HG03280 (cell line): ENCODE measurements around the gene PLEKHB1.

Source experiments
- ATAC-seq: cut with Tn5 transposase; IDR thresholded peaks from one replicate; pipeline ENCODE4 v1.9.1; 2021; ENCODE audit warnings: mild to moderate bottlenecking, moderate library complexity; ENCODE audit not compliant: unreplicated experiment

PLEKHB1 gene, protein sequence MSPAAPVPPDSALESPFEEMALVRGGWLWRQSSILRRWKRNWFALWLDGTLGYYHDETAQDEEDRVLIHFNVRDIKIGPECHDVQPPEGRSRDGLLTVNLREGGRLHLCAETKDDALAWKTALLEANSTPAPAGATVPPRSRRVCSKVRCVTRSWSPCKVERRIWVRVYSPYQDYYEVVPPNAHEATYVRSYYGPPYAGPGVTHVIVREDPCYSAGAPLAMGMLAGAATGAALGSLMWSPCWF

DNA sequence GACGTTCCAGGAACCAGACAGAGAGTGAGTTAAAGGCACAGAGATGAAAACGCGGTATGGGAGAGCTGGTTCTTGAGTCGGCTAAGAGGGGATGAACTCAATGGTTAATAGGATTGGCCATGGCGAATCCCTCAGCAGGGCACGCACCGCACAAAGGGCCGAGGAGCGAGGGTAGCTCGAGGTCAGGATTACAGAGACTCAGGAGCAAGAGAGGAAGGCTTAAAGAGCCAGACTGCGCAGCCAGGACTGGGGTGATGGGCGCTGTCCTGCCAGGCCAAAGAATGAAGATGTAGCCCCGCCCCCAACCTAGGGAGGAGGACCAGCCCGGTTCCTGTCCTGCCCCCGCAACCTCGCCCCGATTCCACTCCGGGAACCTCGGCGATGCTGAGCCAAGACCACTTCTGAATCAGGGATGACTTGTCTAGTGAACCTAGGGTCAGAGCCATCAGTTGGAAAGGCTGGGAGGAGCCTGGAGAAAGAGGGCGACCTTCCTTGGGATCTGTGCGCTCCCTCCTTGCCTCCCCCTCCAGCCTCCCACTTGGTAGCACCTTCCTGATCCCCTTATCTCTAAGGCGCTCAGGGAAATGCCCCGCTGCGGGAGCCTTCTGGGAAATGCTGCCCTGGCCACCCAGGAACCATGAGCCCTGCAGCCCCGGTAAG is at the start of gene PLEKHB1:
PLEKHB1 (plus strand) TSS at position 610 of the 660 bp plus-strand sequence; CDS start at position 638, 28 bp downstream.
- ATAC-seq, result no peak

DNA sequence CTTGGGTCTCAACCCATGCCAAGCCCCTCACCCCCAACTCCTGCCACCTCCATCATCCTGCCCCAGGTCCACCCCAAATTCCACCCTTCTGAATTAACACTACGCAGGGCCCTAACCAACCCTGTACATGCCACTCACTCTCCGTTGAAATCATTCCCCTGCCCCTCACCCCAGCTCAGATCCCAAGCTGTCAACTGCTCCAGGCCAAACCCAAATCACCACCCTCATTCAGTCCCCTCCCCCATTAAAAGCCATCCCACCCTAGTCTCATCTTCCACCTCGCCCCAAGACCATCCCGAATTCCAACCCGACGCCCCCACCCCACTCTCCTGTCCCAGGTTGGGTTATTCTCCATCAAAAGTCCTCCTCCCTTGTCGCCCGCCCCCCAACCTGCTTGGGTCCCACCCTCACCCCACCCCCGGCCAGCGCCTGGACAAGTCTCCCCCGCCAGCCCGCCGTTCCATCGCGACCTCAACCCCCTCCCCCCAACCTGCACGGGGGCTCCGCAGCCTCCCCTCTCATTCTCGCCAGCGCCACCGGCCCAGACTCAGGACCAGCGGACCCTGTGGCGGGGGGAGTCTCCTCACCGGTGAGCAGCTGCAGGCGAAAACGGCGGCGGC is 48.9 kb upstream of the PLEKHB1 start:
- ATAC-seq, result no peak

DNA sequence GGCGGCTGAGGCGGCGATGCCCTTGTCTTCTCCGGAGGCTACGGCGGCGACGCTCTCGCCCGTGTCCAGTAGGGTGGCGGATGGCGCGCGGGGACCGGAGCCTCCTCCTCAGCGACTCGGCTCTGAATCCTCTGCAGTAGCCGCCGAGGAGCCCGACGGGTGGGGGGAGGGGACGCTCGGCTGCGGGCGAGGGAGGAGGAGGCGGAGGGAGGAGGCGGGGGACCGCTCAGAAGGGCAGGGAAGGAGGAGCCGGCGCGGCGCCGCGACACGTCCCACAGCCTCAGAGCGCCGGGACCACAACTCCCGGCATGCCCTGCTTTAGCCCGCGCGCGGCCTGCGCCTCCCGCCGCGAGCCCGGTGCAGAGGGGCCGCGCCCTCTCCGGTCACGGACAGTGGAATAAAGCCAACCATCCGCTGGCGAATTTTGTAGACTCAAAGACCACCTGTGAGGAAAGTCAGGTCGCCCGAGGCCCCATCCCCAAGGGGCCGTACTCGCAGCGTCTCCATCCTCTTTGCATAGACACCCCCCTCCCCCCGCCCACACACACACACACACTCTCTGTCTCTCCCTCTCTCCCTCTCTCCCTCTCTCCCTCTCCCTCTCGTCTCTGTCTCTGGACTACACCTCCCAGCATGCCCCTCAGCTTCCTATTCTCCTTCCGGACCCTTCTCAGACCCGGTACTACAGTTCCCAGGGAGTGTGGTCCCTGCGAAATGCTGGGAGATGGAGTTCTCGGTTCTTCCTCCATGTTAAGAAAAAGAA is 48.2 kb upstream of the PLEKHB1 start, which contains the start of gene FAM168A:
FAM168A (minus strand) TSS at position 157 of the 763 bp plus-strand sequence. CDS start 129,638 bp downstream, outside the sequence.
- peak; percentile 96 for ATAC-seq

DNA sequence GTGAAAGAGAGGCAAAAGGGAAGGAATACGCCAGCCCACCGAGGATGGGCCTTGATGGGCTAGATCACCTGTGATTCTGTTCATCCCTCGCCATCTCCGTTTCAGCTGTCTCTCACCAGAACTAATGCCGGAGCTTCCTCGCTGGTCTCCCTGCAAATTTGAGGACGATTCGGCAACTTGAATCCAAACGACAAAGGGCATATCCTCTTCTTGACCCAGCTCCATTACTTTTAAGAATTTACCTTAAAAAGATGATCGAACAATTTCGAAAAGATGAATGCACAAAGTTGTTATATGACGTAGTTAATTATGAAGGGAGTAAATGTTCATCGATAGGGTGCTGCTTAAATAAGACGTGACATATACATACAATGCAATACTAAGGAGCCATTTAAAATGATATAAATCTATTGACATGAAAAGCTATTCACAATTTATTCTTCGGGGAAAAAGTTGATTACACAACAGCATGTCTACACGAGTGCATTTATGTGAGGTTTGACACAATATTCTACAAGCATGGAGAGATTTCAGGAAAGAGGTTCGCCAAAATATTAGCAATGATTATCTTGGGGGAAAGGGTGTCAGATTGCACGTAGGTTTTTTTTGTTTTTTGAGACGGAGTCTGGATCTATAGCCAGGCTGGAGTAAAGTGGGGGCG is 47.5 kb upstream of the PLEKHB1 start:
- ATAC-seq, result no peak

DNA sequence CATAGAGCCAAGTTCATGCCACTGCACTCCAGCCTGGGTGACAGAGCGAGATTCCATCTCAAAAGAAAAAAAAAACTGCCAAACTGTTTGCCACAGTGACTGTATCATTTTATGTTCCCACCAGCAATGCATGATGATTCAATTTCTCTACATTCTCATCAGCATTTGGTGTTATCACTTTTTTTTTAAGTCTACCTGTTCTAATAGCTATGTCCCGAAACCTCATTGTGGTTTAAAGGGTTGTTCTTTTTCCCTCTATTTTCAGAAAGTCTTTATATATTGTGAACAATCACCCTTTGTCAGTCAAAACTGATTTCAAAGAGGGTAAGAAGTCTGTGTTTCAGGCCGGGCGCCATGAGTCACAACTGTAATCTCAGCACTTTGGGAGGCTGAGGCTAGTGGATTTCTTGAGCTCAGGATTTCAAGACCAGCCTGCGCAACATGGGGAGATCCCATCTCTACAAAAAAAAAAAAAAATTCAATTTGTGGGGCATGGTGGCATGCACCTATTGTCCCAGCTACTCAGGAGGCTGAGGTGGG is 33.7 kb upstream of the PLEKHB1 start:
- ATAC-seq, result no peak

DNA sequence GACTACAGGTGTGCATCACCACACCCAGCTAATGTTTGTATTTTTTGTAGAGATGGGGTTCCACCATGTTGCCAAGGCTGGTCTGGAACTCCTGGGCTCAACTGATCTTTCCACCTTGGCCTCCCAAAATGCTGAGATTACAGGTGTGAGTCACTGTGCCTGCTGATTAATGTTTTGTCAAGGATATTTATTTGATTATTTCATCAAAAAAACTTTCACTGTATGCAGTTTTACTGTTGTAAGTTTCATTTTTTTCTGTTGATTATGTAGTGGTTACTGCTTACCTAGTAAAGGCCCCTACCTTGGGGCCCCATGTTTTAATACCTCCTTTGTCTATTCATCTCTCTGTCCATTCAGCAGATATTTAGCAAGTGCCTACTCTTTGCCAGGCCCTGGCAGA is 31.8 kb upstream of the PLEKHB1 start:
- no peak for ATAC-seq

DNA sequence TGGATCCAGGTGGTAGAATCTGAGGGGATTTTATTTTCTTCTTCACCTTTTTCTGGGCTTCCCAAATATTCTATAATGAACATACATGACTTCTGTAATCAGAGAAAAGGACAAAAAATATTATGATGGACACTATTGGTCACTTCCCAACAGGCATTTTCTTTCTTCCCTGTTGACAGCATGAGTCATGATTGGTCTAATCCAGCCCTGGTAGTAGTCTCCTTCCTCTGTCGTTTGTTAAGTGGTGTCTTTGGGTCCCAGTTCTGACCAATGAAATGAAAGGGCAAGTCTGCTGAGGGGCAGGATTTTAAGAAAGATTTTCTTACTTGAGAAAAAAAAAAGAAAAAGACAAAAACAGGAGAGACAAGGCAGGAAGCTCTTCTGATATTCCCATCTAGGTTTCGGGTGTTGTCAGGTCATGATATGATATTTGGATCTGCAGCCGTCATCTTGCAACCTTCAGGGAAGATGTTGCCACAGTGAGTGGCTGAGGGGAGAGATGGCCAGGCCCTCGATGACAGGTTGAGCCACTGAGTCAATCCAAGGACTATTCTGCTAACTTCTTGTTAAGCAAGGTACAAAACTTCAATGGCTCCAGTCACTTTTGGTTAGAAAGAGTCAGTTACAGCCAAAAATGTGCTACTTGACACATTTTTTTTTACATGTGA is 23.3 kb upstream of the PLEKHB1 start:
- ATAC-seq, result no peak

DNA sequence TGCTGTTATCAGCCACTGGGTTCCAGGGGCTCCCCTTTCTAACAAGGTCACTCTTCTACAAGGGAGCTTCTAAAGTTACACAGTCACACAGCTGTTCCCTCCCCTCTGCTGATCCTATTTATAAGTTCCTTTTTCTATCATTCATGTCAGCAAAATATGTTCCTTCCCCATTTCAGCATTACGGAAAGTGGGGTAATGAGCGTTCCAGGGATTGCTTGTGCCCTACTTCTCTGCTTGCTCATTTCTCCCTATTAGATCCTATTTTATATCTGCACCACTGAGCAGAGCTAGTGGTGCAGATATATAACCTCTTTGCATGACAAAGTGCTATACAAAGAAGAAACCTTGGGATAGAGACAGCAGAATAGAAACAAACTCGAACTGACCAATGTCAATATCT is 22.7 kb upstream of the PLEKHB1 start:
- ATAC-seq, result no peak

DNA sequence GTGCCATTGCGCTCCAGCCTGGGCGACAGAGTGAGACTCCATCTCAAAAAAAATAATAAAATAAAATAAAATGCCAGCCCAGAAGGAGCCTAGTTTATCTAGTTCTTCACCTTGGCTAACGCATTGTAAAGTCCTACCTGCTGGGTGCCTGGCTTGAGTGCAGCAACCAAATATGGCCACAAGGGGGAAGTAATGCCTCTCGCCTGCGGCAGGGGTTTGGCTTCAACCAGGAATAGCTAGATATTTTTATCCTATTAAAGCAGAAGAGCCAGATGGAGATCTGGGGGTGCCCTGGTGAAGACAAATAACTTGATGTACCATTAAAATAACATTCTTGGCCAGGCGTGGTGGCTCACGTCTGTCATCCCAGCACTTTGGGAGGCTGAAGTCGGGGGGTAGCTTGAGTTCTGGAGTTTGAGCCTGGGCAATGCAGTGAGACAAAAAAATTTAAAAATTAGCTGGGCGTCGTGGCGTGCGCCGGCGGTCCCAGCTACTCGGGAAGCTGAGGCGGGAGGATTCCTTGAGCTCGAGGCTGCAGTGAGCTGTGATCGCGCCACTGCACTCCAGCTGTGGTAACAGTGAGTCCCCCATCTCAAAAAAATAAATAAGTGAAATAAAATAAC is 20.6 kb upstream of the PLEKHB1 start:
- no peak for ATAC-seq

DNA sequence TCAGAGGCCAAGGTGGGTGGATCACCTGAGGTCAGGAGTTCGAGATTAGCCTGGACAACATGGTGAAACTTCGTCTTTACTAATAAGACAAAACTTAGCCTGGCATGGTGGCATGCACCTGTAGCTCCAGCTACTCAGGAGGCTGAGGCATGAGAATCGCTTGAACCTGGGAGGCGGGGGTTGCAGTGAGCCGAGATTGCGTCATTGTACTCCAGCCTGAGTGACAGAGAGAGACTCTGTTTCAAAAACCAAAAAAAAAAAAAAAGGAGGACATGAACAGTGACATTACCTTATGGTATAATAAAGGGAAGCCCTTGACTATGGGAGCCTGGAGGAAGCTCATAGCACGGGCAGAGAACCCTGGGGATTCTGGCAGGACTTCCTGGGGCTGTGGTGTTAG is 16.5 kb upstream of the PLEKHB1 start:
- no peak for ATAC-seq

DNA sequence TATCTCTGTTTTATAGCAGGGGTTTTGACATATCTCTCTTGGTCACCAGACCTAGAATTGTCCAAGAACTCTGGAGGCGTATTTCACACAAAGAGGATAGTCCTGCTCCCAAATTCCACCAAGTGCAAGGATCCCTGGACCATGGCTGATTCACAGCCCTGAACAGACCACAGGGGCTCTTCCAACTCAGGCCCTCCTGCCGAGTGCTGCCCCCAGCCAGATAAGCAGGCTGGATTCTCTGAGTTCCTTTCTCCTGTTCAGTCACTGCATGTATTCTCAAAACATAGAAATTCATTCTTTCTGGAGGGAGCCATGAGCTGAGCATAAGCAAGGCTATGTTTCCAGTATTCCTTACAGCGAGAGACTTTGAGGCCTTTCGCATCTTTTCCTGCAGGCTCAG is 13.4 kb upstream of the PLEKHB1 start:
- no peak for ATAC-seq

DNA sequence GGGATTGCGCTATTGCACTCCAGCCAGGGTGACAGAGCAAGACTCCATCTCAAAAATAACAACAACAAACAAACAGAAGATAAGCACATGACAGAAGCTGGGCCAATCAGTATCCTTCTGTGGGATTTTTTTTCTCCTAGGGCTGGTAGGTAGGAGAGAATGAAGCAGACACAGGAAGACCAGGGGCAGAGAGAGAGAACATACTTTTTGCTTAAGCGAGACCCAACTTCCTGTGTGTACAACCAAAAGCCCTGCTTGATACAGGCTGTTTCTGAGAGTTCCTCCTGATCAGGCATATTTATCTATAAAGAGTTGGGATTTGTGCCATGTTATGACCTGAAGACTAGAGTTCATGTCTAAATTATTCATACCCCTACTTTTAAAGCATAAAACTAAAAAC is 12.4 kb upstream of the PLEKHB1 start:
- ATAC-seq, result no peak

DNA sequence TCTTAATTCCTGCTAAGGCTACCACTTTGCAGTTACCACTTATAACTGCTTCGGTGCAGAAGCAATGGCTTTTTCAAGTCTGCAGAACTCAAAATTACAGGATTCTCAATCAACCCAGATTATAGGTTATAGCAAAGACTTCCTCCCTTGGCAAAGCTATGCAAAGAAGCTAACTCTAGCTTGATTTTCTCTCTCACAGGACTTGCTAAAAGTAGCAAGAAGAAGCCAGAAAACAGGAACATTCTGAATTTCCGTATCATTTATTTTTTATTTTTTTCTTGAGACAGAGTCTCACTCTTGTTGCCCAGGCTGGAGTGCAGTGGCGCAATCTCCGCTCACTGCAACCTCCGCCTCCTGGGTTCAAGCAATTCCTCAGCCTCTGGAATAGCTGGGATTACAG is 10.7 kb upstream of the PLEKHB1 start:
- no peak for ATAC-seq

DNA sequence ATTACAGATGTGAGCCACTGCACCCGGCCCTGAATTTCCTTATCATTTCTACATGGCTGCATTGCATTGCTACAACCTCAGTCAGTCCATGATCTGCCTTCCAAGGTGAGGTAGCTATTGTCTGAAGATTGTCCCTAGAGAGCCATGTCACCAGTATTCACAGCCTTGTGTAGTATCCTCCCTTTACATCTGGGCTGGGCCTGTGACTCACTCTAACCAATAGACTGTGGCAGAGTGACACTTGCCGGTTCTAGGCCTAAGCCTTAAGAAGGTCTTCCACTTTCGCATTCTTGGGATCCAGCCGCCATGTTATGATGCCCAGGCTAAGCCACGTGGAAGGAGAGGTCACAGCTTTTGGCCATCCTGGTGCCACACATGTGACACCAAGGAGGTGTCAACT is 10.1 kb upstream of the PLEKHB1 start:
- ATAC-seq, result no peak

DNA sequence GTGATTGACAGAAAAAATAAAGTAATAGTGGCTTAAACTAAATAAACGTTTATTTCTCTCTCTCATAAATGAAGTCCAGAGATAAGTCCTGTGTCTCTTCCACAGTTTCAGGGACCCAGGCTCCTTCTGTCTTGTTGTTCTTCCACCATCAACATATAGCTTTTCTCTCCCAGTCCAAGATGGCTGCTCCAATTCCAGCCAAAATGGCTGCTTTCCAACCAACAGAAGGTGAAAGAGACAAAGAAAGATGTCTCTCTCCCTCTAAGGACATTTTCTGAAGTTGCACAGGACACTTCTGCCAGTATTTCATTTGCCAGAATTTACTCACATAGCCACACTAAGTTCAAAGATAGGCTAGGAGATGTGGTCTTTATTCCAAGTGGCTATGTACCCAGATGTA is 9.4 kb upstream of the PLEKHB1 start:
- no peak for ATAC-seq

DNA sequence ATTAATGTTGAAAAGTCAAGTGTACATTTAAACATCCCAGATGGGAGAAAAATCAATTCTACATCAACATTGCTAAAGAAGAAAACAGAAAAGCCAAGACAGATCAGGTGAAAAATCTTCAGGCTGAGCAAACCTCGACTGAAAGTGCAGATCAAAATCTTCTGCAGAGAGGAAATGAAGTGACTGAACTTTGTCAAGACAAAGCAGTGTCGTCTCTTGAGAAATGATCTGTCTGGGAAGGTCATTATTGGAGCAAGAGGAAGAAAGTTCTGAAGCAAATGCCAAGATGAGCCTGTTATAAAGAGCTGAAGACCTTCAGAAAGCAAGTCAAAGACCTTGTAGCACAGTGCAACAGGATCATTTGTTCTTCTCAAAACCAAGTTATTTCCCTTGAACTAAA is 5.8 kb upstream of the PLEKHB1 start:
- no peak for ATAC-seq

DNA sequence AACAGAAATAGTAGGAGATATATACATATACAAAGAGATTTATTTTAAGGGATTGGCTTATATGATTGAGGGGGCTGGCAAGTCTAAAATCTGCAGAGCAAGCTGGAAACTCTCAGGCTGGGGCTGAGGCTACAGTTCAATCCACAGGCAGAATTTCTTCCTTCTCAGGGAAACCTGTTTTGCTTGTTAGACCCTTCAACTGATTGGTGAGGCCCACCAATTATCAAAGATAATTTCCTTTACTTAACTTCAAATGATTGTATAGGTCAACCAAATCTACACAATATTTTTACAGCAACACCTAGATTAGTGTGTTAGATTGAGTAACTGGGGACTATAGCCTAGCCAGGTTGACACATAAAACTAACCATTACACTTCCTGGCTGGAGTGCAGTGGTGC is 4.7 kb upstream of the PLEKHB1 start:
- ATAC-seq, result no peak

DNA sequence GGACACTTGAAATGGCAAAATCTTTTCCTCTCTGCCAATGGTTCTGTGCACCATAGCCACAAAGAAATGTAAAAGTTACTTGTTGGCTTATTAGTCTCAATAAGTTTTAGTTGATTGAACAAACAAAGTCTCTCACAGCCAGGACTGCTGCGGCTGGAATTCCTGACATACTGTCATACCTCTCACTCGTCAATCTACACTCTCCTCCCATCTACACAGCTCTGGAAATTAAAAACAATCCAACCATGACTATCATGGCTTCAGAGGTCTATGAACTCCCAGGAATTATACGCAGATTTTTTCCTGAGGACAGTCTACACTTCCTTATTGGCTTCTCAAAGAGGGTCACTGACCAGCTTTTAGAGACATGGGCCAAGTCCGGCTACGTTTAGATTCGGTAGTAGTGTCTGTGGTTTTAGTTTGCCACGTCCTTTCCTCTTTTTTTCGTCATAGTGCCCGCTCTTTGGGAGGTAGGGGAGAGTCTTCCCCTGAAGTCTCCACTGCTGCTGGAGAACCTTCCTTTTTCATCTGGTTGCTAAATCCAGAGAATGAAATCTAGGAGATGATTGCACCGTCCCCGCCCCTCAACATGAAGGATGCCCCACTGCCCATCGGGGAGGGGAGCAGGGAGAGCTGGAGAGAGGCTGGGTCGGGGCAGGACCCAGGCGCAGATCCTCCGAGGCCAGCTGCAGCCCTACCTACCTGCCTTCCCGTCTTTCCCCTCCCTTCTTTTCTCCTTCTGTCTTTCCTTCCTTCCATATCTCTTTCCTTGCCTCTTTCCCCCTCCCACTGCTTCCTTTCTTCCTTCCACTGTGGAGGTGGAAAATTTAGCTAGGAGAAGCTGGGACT is 1.0 kb upstream of the PLEKHB1 start:
- no peak for ATAC-seq
